OCI-LY1 (cell line): ENCODE data around the gene TMCC2.

ENCODE experiments used
- CTCF ChIP-seq: fragments of 200-600 bp; sonication (generic), shearing (Covaris generic); IDR thresholded peaks from 2 replicates; pipeline ENCODE4 v1.5.1; 2017; ENCODE audit warnings: mild to moderate bottlenecking, antibody characterized with exemption, low read length, moderate library complexity, mixed read lengths
- EZH2 ChIP-seq: fragments of 200-600 bp; sonication (generic), shearing (Covaris generic); IDR thresholded peaks from 2 replicates; pipeline ENCODE4 v1.8.0; 2017; ENCODE audit warnings: borderline replicate concordance, mixed run types, mild to moderate bottlenecking, antibody characterized with exemption, low read length, moderate library complexity, mixed read lengths

- TF ChIP-seq CTCF (no peak), EZH2 (no peak)
Observed at GRCh38 chr1:205216588-205216987, 11.2 kb upstream of the TMCC2 start.
